GM12892 (cell line): Measurements from ENCODE around the gene MSMO1.

Source experiments
- DNase-seq: peaks from one replicate; pipeline ENCODE4 v3.0.0; 2011; ENCODE audit not compliant: insufficient read length
- FAIRE-seq: peaks from 2 replicates; lab custom pipeline; 2011; peaks lifted over from hg19 to GRCh38; lab: Jason Lieb, UNC
- POLR2A ChIP-seq: IDR thresholded peaks from 2 replicates; pipeline ENCODE4 v1.6.1; 2011; ENCODE audit warnings: low read depth, low read length, control low read depth
- POLR2AphosphoS5 ChIP-seq: IDR thresholded peaks from 2 replicates; pipeline ENCODE4 v1.6.1; 2011; ENCODE audit warnings: low read depth, low read length, control low read depth
- TAF1 ChIP-seq: IDR thresholded peaks from 2 replicates; pipeline ENCODE4 v1.6.1; 2011; ENCODE audit warnings: low read depth, mild to moderate bottlenecking, control low read depth, low read length, borderline replicate concordance

The MSMO1 gene

DNA sequence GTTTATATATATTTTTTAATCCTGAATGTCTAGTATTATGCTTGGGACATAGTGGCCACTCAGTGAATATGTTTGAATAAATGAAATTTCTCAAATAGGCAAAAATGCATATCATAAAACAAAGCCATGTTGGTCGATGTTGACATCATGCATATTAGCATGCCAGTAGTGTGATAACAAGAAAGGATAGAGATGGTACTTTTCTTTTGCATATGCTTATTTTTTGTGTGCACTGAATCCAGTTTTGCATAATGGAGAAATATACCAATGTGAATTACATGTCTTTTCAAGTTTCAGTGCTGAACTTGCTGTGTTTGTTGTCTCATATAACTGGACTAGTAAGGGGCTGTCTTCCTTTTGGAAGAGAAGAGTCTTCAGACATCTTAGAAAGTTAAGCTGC lies 58.9 kb downstream of the MSMO1 start:
- TF ChIP-seq POLR2A, result no peak
- no peak for TF ChIP-seq TAF1
- no peak for TF ChIP-seq POLR2AphosphoS5
- FAIRE-seq, result no peak
- no peak for DNase-seq

DNA sequence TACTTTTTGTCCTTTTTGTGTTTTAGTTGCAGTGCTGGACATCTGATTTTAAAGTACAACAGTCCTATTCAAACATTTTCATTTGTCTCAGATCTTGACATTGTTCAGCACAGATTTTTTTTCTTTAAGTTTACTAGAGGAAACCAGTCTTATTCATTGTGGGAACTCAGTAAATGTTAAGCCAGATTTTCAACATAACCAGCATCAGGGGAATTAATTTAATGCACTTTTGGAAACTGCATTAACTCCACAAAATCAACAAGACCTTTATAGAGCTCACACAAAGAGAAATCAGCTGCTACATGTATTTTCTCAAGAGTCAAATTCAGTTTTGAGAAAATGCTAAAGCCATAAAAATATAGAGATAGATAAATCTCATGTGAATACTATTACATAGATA lies 61.3 kb downstream of the MSMO1 start:
- no peak for DNase-seq
- TF ChIP-seq TAF1, result no peak
- TF ChIP-seq POLR2A, result no peak
- no peak for TF ChIP-seq POLR2AphosphoS5
- FAIRE-seq, result no peak
